Left lung (tissue), 10 donors: Measurements from ENCODE around the gene RBBP5. TPM values are rescaled to one million over a fixed set of nuclear protein-coding genes. Genes with fewer than 3 reads are reported as not detected.

ENCODE experiments used
- ATAC-seq: fragments of 200-7000 bp; cut with Tn5 transposase; one replicate; pipeline ENCODE4 v1.9.1; 2020; ENCODE audit warnings: moderate library complexity
- DNase-seq, 4 donors: peaks; one replicate each; pipeline ENCODE4 v3.0.0-alpha.2; 2013 to 2020
- H3K27ac ChIP-seq, 2 donors: fragments of 200-600 bp; sonication (generic) in 1 of 2; one replicate each; pipeline versions ENCODE4 v1.5.0 to v1.8.0; 2020 to 2021
- H3K27me3 ChIP-seq, 2 donors: fragments of 200-600 bp; sonication (generic) in 1 of 2; one replicate each; pipeline versions ENCODE4 v1.5.0 to v1.8.0; 2020 to 2021
- H3K36me3 ChIP-seq, 2 donors: fragments of 200-600 bp; sonication (generic) in 1 of 2; one replicate each; pipeline versions ENCODE4 v1.5.0 to v1.8.0; 2020 to 2021
- H3K4me1 ChIP-seq, 2 donors: fragments of 200-600 bp; one replicate each; pipeline ENCODE4 v1.8.0; 2021
- H3K4me3 ChIP-seq, 2 donors: fragments of 200-600 bp; sonication (generic) in 1 of 2; one replicate each; pipeline versions ENCODE4 v1.5.0 to v1.8.0; 2020 to 2021; ENCODE audit warnings: mild to moderate bottlenecking in 1 of 2
- H3K9me3 ChIP-seq, 2 donors: fragments of 200-600 bp; sonication (generic) in 1 of 2; one replicate each; pipeline versions ENCODE4 v1.5.0 to v1.8.0; 2020 to 2021
- intact Hi-C, 2 donors: fragments of 100-400 bp; cut with DNase I; formaldehyde crosslinking; loops; one replicate each; pipeline versions ENCODE4 v1.11.2 to v1.14.2; 2022
- polyA plus RNA-seq, 6 donors: library from polyadenylated mRNA; unstranded; fragments of 120-200 nt; gene quantifications; one replicate each; pipeline ENCODE4 v1.2.1, GENCODE V29; 2013; ENCODE audit not compliant: insufficient read length in 6 of 6
- total RNA-seq, 2 donors: library from RNA; stranded (reverse); fragmentation: NEBNext Ultra II Directional; extraction: Animal tissue kit (Norgen Biotek cat#: 25700); gene quantifications; one replicate each; pipeline ENCODE4 v1.2.1, GENCODE V29; 2021
- TF ChIP-seq, protein P1 (sequence below), 2 donors: fragments of 200-600 bp; sonication (generic) in 1 of 2; IDR thresholded peaks; one replicate each; pipeline versions ENCODE4 v1.5.0 to v1.8.0; 2021; ENCODE audit warnings: antibody characterized with exemption in 2 of 2
- donor health status: DM: no; HTN: yes; CAD: no.
- donor health status: DM: no; HTN: no; CAD: no.

RBBP5 gene
- total and polyA plus RNA-seq, 8 donors: 14.9 to 21.3 (median 20.2) TPM

GRCh38 chr1:205065666-205066065 is 56.1 kb downstream of the RBBP5 start:
- peak in 1 of 4 donors; percentile 62 for DNase-seq
- intact Hi-C loops: no loop called here

GRCh38 chr1:205064741-205065316 is 56.9 kb downstream of the RBBP5 start:
- Histone ChIP-seq H3K9me3 (no peaks in the 10 kb centered on the region), H3K27ac (no peak overlapping the region), H3K27me3 (no peaks in the 10 kb centered on the region), H3K4me3 (no peak overlapping the region), H3K4me1 (no peaks in the 10 kb centered on the region), H3K36me3 (no peaks in the 10 kb centered on the region)
- no peak for DNase-seq
- intact Hi-C loops: no loop called here
- no peak for ATAC-seq
- TF ChIP-seq, protein P1, sequence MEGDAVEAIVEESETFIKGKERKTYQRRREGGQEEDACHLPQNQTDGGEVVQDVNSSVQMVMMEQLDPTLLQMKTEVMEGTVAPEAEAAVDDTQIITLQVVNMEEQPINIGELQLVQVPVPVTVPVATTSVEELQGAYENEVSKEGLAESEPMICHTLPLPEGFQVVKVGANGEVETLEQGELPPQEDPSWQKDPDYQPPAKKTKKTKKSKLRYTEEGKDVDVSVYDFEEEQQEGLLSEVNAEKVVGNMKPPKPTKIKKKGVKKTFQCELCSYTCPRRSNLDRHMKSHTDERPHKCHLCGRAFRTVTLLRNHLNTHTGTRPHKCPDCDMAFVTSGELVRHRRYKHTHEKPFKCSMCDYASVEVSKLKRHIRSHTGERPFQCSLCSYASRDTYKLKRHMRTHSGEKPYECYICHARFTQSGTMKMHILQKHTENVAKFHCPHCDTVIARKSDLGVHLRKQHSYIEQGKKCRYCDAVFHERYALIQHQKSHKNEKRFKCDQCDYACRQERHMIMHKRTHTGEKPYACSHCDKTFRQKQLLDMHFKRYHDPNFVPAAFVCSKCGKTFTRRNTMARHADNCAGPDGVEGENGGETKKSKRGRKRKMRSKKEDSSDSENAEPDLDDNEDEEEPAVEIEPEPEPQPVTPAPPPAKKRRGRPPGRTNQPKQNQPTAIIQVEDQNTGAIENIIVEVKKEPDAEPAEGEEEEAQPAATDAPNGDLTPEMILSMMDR (IDR thresholded peaks at IDR 0.05): no peak

More at GRCh38 chr1:205065666-205066065, 56.1 kb downstream of the RBBP5 start:
- Histone ChIP-seq H3K4me1 (no peaks in the 10 kb centered on the region), H3K9me3 (no peaks in the 10 kb centered on the region), H3K36me3 (no peaks in the 10 kb centered on the region), H3K4me3 (no peak overlapping the region), H3K27ac (no peak overlapping the region), H3K27me3 (no peaks in the 10 kb centered on the region)
- TF ChIP-seq, protein P1 (IDR thresholded peaks at IDR 0.05): no peak
- ATAC-seq: no peak

- TF ChIP-seq, protein P1 (IDR thresholded peaks at IDR 0.05): no peak
- Histone ChIP-seq H3K4me3 (no peak overlapping the region), H3K27me3 (no peaks in the 10 kb centered on the region), H3K27ac (no peak overlapping the region), H3K36me3 (no peaks in the 10 kb centered on the region), H3K9me3 (no peaks in the 10 kb centered on the region), H3K4me1 (no peaks in the 10 kb centered on the region)
- ATAC-seq (no peak), DNase-seq (peak in 1 of 4 donors; percentile 54)
- intact Hi-C loops: no loop called here
These were observed 57.5 kb downstream of the RBBP5 start for GRCh38 chr1:205064301-205064700.

GRCh38 chr1:205062895-205063294 is 58.9 kb downstream of the RBBP5 start:
- Histone ChIP-seq H3K4me1 (no peaks in the 10 kb centered on the region), H3K27ac (no peak overlapping the region), H3K4me3 (no peak overlapping the region), H3K36me3 (no peaks in the 10 kb centered on the region), H3K27me3 (no peaks in the 10 kb centered on the region), H3K9me3 (no peaks in the 10 kb centered on the region)
- intact Hi-C loops: no loop called here
- DNase-seq: no peak
- TF ChIP-seq, protein P1 (IDR thresholded peaks at IDR 0.05): no peak
- ATAC-seq: no peak

DNA sequence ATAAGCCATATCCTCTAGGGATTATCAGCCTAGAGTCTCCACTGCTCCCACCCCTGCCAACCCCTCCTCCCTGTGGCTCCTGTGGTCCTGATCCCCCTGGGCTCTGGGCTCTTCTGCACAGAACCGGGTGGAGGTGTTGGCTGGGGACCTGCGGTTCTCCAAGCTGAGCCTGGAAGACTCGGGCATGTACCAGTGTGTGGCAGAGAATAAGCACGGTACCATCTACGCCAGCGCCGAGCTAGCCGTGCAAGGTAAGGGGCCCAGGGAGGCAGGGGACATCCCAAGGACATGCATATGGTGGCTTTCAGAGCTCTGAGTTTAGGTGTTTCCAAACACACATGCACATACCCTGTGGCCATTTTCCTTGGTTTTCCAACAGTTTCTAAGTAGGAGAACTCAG is 59.5 kb downstream of the RBBP5 start:
- ATAC-seq (no peak), DNase-seq (peak in 1 of 4 donors; percentile 46)
- no peaks in the 10 kb centered on the region for H3K4me1 ChIP-seq
- TF ChIP-seq, protein P1 (IDR thresholded peaks at IDR 0.05): no peak
- intact Hi-C loops: no loop called here
- no peaks in the 10 kb centered on the region for H3K36me3 ChIP-seq
- no peak overlapping the region for H3K4me3 ChIP-seq
- no peak overlapping the region for H3K27ac ChIP-seq
- no peaks in the 10 kb centered on the region for H3K9me3 ChIP-seq
- no peaks in the 10 kb centered on the region for H3K27me3 ChIP-seq
